Bronchial epithelial cell (primary cell): ENCODE results near the gene LRP6. TPM values are rescaled to one million over a fixed set of nuclear protein-coding genes. Genes with fewer than 3 reads are reported as not detected.
"Not testable (repeated sequence)": the region's sequence is repeated elsewhere in the genome, so short reads cannot be mapped to it uniquely, and the experiment has no call there.

Experiments
- DNase-seq: peaks from one replicate; pipeline ENCODE4 v3.0.0-alpha.2; 2010; ENCODE audit warnings: low read depth
- FAIRE-seq: peaks from 2 replicates; lab custom pipeline; 2011; peaks lifted over from hg19 to GRCh38; lab: Jason Lieb, UNC
- H3K27me3 ChIP-seq: 2 replicates; pipeline ENCODE4 v1.5.1; 2011; ENCODE audit warnings: low read length; ENCODE audit not compliant: control insufficient read depth, insufficient read depth
- H3K36me3 ChIP-seq: 2 replicates; pipeline ENCODE4 v1.5.1; 2011; ENCODE audit warnings: low read length; ENCODE audit not compliant: control insufficient read depth, insufficient read depth
- H3K4me3 ChIP-seq: 2 replicates; pipeline ENCODE4 v1.5.1; 2011; ENCODE audit warnings: mild to moderate bottlenecking, low read depth, low read length, control low read depth
- total RNA-seq: library from RNA; depleted of rRNA; stranded (reverse); fragments of >200 nt; gene quantifications from 2 replicates; pipeline ENCODE4 v1.2.1, GENCODE V29; 2014
- TF ChIP-seq, protein P1 (sequence below): IDR thresholded peaks from 2 replicates; pipeline ENCODE4 v1.5.1; 2011; ENCODE audit warnings: mild to moderate bottlenecking, moderate library complexity, low read length, control low read depth, inconsistent platforms; ENCODE audit not compliant: insufficient read depth, severe bottlenecking

Gene LRP6
- 17.6 and 23.0 TPM in 2 replicates for total RNA-seq

DNA sequence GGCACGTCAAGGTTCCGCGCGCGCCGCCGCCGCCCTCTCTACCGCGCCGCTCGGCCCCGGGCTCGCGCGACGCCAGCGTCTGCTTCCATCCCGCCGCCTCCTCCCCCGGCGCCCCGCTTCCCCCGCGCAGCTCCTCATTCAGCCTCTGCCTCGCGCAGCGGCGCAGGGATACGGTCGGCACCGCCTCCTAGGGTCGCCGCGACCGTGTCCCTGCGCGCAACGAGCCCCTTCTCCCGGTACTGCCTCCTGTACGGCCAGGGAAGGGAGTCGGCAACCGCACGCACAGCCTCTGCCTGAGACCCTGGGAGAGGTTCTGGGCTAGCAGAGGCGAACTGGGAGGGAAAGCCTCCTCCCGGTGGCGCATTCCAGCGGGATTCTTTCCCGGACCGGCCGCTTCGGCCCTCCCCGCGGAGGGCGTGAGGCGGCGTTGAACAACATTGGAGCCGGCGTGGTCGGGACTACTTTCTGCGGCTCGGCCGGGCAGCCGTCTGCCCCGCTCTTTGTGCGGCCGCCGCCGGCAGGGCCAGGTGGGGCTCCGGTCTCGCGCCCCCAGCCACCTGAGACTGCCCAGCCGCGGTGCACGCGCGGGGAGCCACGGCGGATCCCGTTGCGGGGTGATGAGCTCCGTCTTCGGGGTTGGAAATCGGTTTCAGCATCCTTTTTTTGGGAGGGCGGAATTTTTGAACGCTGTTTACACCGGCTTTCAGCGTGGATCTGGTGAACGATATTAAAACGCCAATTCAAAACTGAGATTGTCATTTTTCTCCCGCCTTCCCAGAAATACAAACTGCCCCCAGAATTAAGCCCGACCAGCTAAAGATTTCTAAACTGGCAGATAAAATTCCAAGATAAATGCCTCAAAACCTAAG is at the start of gene LRP6:
Gene LRP6 (minus strand): TSS at position 172 of the 869 bp plus-strand sequence. CDS start 309 bp downstream, outside the sequence.
- Histone ChIP-seq H3K27me3 (no peaks in the 10 kb centered on the region), H3K36me3 (no peaks in the 10 kb centered on the region), H3K4me3 (peak within 1 kb of the TSS; percentile 71)
- FAIRE-seq, result no peak
- peak; percentile 68 for DNase-seq
- TF ChIP-seq, protein P1, sequence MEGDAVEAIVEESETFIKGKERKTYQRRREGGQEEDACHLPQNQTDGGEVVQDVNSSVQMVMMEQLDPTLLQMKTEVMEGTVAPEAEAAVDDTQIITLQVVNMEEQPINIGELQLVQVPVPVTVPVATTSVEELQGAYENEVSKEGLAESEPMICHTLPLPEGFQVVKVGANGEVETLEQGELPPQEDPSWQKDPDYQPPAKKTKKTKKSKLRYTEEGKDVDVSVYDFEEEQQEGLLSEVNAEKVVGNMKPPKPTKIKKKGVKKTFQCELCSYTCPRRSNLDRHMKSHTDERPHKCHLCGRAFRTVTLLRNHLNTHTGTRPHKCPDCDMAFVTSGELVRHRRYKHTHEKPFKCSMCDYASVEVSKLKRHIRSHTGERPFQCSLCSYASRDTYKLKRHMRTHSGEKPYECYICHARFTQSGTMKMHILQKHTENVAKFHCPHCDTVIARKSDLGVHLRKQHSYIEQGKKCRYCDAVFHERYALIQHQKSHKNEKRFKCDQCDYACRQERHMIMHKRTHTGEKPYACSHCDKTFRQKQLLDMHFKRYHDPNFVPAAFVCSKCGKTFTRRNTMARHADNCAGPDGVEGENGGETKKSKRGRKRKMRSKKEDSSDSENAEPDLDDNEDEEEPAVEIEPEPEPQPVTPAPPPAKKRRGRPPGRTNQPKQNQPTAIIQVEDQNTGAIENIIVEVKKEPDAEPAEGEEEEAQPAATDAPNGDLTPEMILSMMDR, result no peak

DNA sequence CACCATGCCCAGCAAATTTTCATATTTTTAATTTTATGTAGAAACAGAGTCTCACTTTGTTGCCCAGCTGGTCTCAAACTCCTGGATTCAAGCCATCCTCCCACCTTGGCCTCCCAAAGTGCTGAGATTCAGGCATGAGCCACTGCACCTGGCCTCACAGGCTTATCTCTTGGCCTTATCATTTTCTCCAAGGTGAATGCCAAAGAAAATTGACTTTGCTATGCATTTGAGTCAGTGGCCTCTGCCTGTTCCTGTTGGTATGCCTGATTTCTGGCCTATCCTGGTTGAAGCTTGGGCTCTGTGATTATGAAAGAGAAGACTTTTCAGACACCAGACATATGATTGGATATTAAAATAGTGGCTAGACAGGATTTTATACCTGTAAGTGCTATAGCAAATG is 49.0 kb upstream of the LRP6 start:
- DNase-seq (no peak), FAIRE-seq (no peak)
- Histone ChIP-seq H3K27me3 (no peaks in the 10 kb centered on the region), H3K4me3 (no peak overlapping the region), H3K36me3 (no peaks in the 10 kb centered on the region)
- TF ChIP-seq, protein P1, result no peak

GRCh38 chr12:12310695-12311094 is 43.9 kb upstream of the LRP6 start:
- H3K27me3 ChIP-seq, H3K36me3 ChIP-seq, FAIRE-seq, DNase-seq, H3K4me3 ChIP-seq: not testable (repeated sequence)

GRCh38 chr12:12305568-12306300 is 38.9 kb upstream of the LRP6 start:
- DNase-seq (no peak), FAIRE-seq (no peak)
- Histone ChIP-seq H3K27me3 (no peaks in the 10 kb centered on the region), H3K36me3 (no peaks in the 10 kb centered on the region), H3K4me3 (no peak overlapping the region)
- TF ChIP-seq, protein P1, result no peak

DNA sequence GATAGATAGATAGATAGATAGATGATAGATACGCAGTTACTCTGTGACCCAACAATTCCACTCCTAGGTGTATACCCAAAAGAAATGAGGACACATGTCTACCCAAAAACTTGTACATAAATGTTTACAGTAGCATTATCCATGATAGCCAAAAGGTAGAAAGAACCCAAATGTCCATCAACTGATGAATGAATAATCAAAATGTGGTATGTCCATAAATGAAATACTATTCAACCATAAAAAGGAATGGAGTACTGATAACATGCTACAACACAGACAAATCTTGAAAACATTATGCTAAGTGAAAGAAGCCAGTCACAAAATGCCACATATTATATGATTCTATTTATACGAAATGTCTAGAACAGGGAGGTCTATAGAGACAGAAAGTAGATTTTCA is 36.1 kb upstream of the LRP6 start:
- H3K27me3 ChIP-seq, result no peaks in the 10 kb centered on the region
- DNase-seq, result no peak
- FAIRE-seq, result no peak
- H3K4me3 ChIP-seq, result no peak overlapping the region
- H3K36me3 ChIP-seq, result no peaks in the 10 kb centered on the region
- TF ChIP-seq, protein P1, result no peak

GRCh38 chr12:12301122-12301521 is 34.3 kb upstream of the LRP6 start:
- TF ChIP-seq, protein P1, result no peak
- no peak overlapping the region for H3K4me3 ChIP-seq
- H3K36me3 ChIP-seq, result no peaks in the 10 kb centered on the region
- FAIRE-seq, result no peak
- DNase-seq, result no peak
- H3K27me3 ChIP-seq, result no peaks in the 10 kb centered on the region
